ENCODE measurements around the gene ZIC4.

The ZIC4 gene

GRCh38 chr3:147422601-147423536 lies 16.5 kb upstream of the ZIC4 start:
- no peak overlapping the region for H3K4me3 ChIP-seq (ENCODE audit: low read length)
- DNase-seq (ENCODE audit: low read depth): no peak
- no peak for TF ChIP-seq CTCF (IDR thresholded peaks at IDR 0.05; ENCODE audit: insufficient read depth, low read depth, low read length, missing control alignments)

GRCh38 chr3:147422196-147422595 lies 15.9 kb upstream of the ZIC4 start:
- H3K4me3 ChIP-seq (ENCODE audit: low read length): no peak overlapping the region
- no peak for TF ChIP-seq CTCF (IDR thresholded peaks at IDR 0.05; ENCODE audit: insufficient read depth, low read depth, low read length, missing control alignments)
- DNase-seq (ENCODE audit: low read depth): no peak

GRCh38 chr3:147421184-147421912 lies 15.0 kb upstream of the ZIC4 start:
- no peak for DNase-seq (ENCODE audit: low read depth)
- TF ChIP-seq CTCF (IDR thresholded peaks at IDR 0.05; ENCODE audit: insufficient read depth, low read depth, low read length, missing control alignments): no peak
- H3K4me3 ChIP-seq (ENCODE audit: low read length): no peak overlapping the region

GRCh38 chr3:147420353-147421183 lies 14.2 kb upstream of the ZIC4 start:
- TF ChIP-seq CTCF (IDR thresholded peaks at IDR 0.05; ENCODE audit: insufficient read depth, low read depth, low read length, missing control alignments): no peak
- no peak overlapping the region for H3K4me3 ChIP-seq (ENCODE audit: low read length)
- no peak for DNase-seq (ENCODE audit: low read depth)

GRCh38 chr3:147419781-147420224 lies 13.5 kb upstream of the ZIC4 start:
- no peak for TF ChIP-seq CTCF (IDR thresholded peaks at IDR 0.05; ENCODE audit: insufficient read depth, low read depth, low read length, missing control alignments)
- no peak for DNase-seq (ENCODE audit: low read depth)

GRCh38 chr3:147418808-147419701 lies 12.7 kb upstream of the ZIC4 start:
- TF ChIP-seq CTCF (IDR thresholded peaks at IDR 0.05; ENCODE audit: insufficient read depth, low read depth, low read length, missing control alignments): no peak
- no peak for DNase-seq (ENCODE audit: low read depth)
- no peak overlapping the region for H3K4me3 ChIP-seq (ENCODE audit: low read length)

More at GRCh38 chr3:147419781-147420224, 13.5 kb upstream of the ZIC4 start:
- H3K4me3 ChIP-seq (ENCODE audit: low read length): no peak overlapping the region

All from epithelial cell of esophagus (primary cell).